Body of pancreas (tissue), 4 donors: ENCODE data around the gene CDK19. TPM values are rescaled to one million over a fixed set of nuclear protein-coding genes. Genes with fewer than 3 reads are reported as not detected.
A peak's percentile ranks its signal among the peaks of the same experiment; 100 is the strongest.

Experiments
- ATAC-seq: fragments of 150-250 bp; one replicate; pipeline ENCODE4 v1.9.1; 2016
- DNase-seq, 4 donors: peaks; one replicate each; pipeline ENCODE4 v3.0.0-alpha.2; 2019
- H3K27ac ChIP-seq, 4 donors: fragments of 200-600 bp; sonication (generic); 1 replicate in 3 of 4; 2 replicates in 1 of 4; pipeline versions ENCODE4 v1.5.1 to v1.6.1; 2016 to 2019; ENCODE audit warnings: mild to moderate bottlenecking in 1 of 4, mixed read lengths in 1 of 4, moderate library complexity in 1 of 4
- H3K27me3 ChIP-seq, 2 donors: fragments of 200-600 bp; sonication (generic); one replicate each; pipeline ENCODE4 v1.6.0; 2016; ENCODE audit warnings: mild to moderate bottlenecking in 1 of 2
- H3K36me3 ChIP-seq, 2 donors: fragments of 200-600 bp; sonication (generic); replicated peaks in 1 of 2; 2 replicates each; pipeline ENCODE4 v1.5.1; 2016; ENCODE audit warnings: low read depth in 2 of 2; ENCODE audit not compliant: insufficient read depth in 1 of 2
- H3K4me1 ChIP-seq: fragments of 200-600 bp; sonication (generic); one replicate; pipeline ENCODE4 v1.6.0; 2016
- H3K4me3 ChIP-seq, 2 donors: fragments of 200-600 bp; sonication (generic); 1 replicate in 1 of 2; 2 replicates in 1 of 2; pipeline ENCODE4 v1.5.1; 2016 to 2019
- H3K9me3 ChIP-seq, 3 donors: fragments of 200-600 bp; sonication (generic); 1 replicate in 2 of 3; 2 replicates in 1 of 3; pipeline ENCODE4 v1.5.1; 2016
- POLR2A ChIP-seq, 3 donors: fragments of 450-650 bp; IDR thresholded peaks; one replicate each; pipeline ENCODE4 v1.6.1; 2016; ENCODE audit warnings: antibody characterized with exemption in 3 of 3, mild to moderate bottlenecking in 2 of 3
- WGBS, 2 donors: methylation state at CpG; one replicate each; pipeline ENCODE4 v1.1.5; 2017; 5-methylcytosine and 5-hydroxymethylcytosine counted together
- intact Hi-C: fragments of 100-400 bp; cut with DNase I; formaldehyde crosslinking; loops from one replicate; pipeline ENCODE4 v1.15.1; 2023
- total RNA-seq, 2 donors: library from RNA; depleted of rRNA; stranded (reverse); fragments of >200 nt; gene quantifications; one replicate each; pipeline ENCODE4 v1.1.0, GENCODE V29; 2016
- TF ChIP-seq, protein P1 (sequence below), 7 experiments: fragments of 450-650 bp in 4 of 7; fragments of 200-600 bp in 3 of 7; sonication (generic) in 3 of 7; IDR thresholded peaks; one replicate each; pipeline ENCODE4 v1.5.1; 2016 to 2019; ENCODE audit warnings: antibody characterized with exemption in 7 of 7

The CDK19 gene
- total RNA-seq, 2 donors from 2014 or later: 4.0 to 8.0 TPM

DNA sequence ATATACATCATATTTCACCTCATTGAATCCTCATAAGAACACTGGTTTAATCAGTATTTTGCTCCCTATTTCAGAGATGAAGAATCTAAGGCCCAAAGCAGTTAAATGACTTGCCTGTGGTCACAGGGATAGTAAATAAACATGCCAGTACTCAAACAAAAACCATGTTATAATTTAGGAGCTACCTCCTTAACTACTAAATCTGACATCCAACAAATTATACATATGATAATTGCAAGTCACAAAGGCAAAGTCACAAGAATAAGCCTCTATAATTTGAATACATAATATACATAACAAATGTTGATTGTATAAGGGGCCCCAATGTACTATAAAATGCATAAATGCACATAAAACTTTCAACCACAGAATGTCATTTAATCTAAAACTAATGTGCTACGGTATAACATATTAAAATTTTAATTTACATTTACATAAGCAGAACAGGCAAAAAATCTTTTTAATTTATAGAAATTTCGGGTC is 181.5 kb downstream of the CDK19 start:
- no peak overlapping the region for H3K4me3 ChIP-seq
- 80 to 89% methylated on average over 2 of the region's 2 CpGs for WGBS, 2 donors
- H3K9me3 ChIP-seq: no peaks in the 10 kb centered on the region
- no peak for DNase-seq
- ATAC-seq: no peak
- intact Hi-C loops: no loop called here
- TF ChIP-seq POLR2A (IDR thresholded peaks at IDR 0.05): no peak
- TF ChIP-seq, protein P1, sequence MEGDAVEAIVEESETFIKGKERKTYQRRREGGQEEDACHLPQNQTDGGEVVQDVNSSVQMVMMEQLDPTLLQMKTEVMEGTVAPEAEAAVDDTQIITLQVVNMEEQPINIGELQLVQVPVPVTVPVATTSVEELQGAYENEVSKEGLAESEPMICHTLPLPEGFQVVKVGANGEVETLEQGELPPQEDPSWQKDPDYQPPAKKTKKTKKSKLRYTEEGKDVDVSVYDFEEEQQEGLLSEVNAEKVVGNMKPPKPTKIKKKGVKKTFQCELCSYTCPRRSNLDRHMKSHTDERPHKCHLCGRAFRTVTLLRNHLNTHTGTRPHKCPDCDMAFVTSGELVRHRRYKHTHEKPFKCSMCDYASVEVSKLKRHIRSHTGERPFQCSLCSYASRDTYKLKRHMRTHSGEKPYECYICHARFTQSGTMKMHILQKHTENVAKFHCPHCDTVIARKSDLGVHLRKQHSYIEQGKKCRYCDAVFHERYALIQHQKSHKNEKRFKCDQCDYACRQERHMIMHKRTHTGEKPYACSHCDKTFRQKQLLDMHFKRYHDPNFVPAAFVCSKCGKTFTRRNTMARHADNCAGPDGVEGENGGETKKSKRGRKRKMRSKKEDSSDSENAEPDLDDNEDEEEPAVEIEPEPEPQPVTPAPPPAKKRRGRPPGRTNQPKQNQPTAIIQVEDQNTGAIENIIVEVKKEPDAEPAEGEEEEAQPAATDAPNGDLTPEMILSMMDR (IDR thresholded peaks at IDR 0.05): no peak
- H3K4me1 ChIP-seq: no peaks in the 10 kb centered on the region
- no peak overlapping the region for H3K27ac ChIP-seq
- H3K27me3 ChIP-seq: no peaks in the 10 kb centered on the region
- no peaks in the 10 kb centered on the region for H3K36me3 ChIP-seq

DNA sequence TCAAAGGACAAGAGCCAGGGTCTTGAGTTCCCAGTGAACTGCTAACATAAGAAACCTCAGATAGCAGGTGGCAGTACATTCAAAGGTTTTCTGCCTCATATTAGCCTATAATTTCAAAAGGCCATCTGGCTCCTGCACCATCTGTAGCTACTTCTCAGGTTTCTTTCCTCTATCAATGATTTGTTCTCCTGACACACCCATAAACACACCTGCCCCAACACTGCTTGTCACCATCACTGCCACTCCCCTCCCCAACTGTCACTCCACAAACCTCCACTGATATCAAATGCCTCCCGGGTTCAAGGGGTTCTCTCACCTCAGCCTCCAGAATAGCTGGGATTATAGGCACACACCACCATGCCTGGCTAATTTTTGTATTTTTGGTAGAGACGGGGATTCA is 186.1 kb downstream of the CDK19 start:
- no peaks in the 10 kb centered on the region for H3K9me3 ChIP-seq
- H3K36me3 ChIP-seq: no peaks in the 10 kb centered on the region
- 78 to 83% methylated on average over 2 of the region's 2 CpGs for WGBS, 2 donors
- H3K4me3 ChIP-seq: no peak overlapping the region
- intact Hi-C loops: no loop called here
- TF ChIP-seq, protein P1 (IDR thresholded peaks at IDR 0.05): no peak
- no peak for TF ChIP-seq POLR2A (IDR thresholded peaks at IDR 0.05)
- no peak for DNase-seq
- peaks cover 13% of the 10 kb centered on the region for H3K4me1 ChIP-seq
- no peaks in the 10 kb centered on the region for H3K27me3 ChIP-seq
- no peak overlapping the region for H3K27ac ChIP-seq
- no peak for ATAC-seq

DNA sequence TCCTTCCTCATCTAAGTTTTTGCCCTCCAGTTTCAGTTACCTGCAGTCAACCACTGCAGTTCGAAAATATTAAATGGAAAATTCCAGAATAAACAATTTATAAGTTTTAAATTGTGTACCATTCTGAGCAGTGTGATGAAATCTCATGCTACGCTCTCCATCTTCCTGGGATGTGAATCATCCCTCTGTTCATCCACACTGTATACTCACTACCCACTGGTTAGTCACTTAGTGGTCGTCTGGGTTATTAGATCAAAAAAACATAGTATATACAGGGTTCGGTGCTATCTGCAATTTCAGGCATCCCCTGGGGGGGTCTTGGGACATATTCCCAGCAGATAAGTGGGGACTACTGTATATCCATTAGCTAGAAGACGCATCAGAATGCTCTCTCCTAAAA is 186.9 kb downstream of the CDK19 start:
- DNase-seq: no peak
- TF ChIP-seq, protein P1 (IDR thresholded peaks at IDR 0.05): no peak
- no peak for TF ChIP-seq POLR2A (IDR thresholded peaks at IDR 0.05)
- no peaks in the 10 kb centered on the region for H3K36me3 ChIP-seq
- H3K27me3 ChIP-seq: no peaks in the 10 kb centered on the region
- 88 to 89% methylated on average over 5 of the region's 5 CpGs for WGBS, 2 donors
- no peak for ATAC-seq
- no peak overlapping the region for H3K27ac ChIP-seq
- peaks cover 13% of the 10 kb centered on the region for H3K4me1 ChIP-seq
- H3K4me3 ChIP-seq: no peak overlapping the region
- intact Hi-C loops: no loop called here
- H3K9me3 ChIP-seq: no peaks in the 10 kb centered on the region

DNA sequence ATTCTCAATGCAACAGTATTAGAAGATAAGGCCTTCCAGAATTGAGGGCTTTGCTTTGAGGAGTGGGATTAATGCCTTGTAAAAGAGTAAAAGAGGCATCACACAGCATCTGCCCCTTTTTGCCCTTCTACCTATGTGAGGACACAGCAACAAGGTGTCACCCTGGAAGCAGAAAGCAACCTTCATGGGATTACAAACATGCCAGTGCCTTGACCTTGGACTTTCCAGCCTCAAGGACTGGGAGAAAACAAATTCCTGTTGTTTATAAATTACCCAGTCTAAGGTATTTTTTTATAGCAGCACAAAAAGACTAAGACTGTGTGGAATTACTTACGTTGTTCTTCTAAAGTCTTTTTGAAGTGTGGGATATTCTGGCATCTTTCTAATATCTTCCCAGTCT is 188.8 kb downstream of the CDK19 start:
- ATAC-seq (no peak), DNase-seq (no peak)
- no peak overlapping the region for H3K27ac ChIP-seq
- WGBS, 2 donors: 58 to 62% methylated on average over 1 of the region's 1 CpG
- TF ChIP-seq POLR2A (IDR thresholded peaks at IDR 0.05): no peak
- TF ChIP-seq, protein P1 (IDR thresholded peaks at IDR 0.05): no peak
- intact Hi-C loops: no loop called here
- no peaks in the 10 kb centered on the region for H3K9me3 ChIP-seq
- H3K4me1 ChIP-seq: peaks cover 13% of the 10 kb centered on the region
- H3K27me3 ChIP-seq: no peaks in the 10 kb centered on the region
- no peak overlapping the region for H3K4me3 ChIP-seq
- no peaks in the 10 kb centered on the region for H3K36me3 ChIP-seq

DNA sequence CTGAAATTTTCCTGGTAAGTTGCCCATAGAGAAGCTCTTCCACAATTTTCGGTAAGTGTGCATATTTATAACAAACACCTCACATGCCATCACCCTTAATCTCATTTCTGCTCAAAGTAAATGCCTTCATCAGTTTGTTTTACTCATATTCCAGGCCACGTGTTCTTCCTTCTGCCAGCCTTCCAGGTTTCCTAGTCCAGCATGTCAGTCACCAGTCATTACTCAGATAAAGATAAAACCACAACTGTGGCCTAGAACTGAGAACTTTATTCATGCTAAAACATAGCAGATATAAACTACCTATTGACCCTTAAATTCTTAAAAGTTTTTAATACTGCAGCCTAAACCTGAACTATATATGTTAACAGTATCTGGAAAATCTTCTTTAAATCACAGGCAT is 189.4 kb downstream of the CDK19 start:
- 21 to 23% methylated on average over 2 of the region's 2 CpGs for WGBS, 2 donors
- no peak overlapping the region for H3K4me3 ChIP-seq
- no peaks in the 10 kb centered on the region for H3K9me3 ChIP-seq
- TF ChIP-seq, protein P1 (IDR thresholded peaks at IDR 0.05): no peak
- TF ChIP-seq POLR2A (IDR thresholded peaks at IDR 0.05): no peak
- no peaks in the 10 kb centered on the region for H3K27me3 ChIP-seq
- no peaks in the 10 kb centered on the region for H3K36me3 ChIP-seq
- ATAC-seq (peak; percentile 75), DNase-seq (peak in 2 of 4 donors; percentile 43)
- no peak overlapping the region for H3K27ac ChIP-seq
- intact Hi-C loops: no loop called here
- peaks cover 13% of the 10 kb centered on the region for H3K4me1 ChIP-seq
